HCT116 (cell line): Measurements from ENCODE around the gene AGAP1. TPM values are rescaled to one million over a fixed set of nuclear protein-coding genes. Genes with fewer than 3 reads are reported as not detected.

Experiments used
- ATAC-seq: fragments of 200-7000 bp; cut with Tn5 transposase; 2 replicates; pipeline ENCODE4 v1.9.1; 2020; ENCODE audit warnings: mild to moderate bottlenecking, moderate library complexity
- BruUV-seq: library from RNA; stranded (reverse); fragments of 400-500 nt; replicated peaks from 2 replicates; lab custom pipeline; 2021; lab: Mats Ljungman, UMichigan
- CTCF ChIA-PET: fragments of 300-600 bp; sonication (Branson Sonifier 250); formaldehyde crosslinking; loops from one replicate; lab custom pipeline; 2021; ENCODE audit warnings: antibody characterized with exemption; lab: Charles Lee
- POLR2A ChIA-PET: fragments of 300-600, 350-600 bp; sonication (Branson Sonifier 250); formaldehyde crosslinking; loops from one replicate; lab custom pipeline; 2021; ENCODE audit warnings: antibody characterized with exemption; lab: Charles Lee
- RAD21 ChIA-PET, 2 experiments: fragments of 300-600 bp; sonication (Branson Sonifier 250); formaldehyde crosslinking; loops; one replicate each; lab custom pipeline; 2023; ENCODE audit warnings: low total read pairs in 2 of 2; ENCODE audit not compliant: uncharacterized antibody in 2 of 2, unreplicated experiment in 2 of 2, low non-redundant PET in 1 of 2; lab: Charles Lee
- DNase-seq: peaks from one replicate; pipeline ENCODE4 v3.0.0-alpha.2; 2010; ENCODE audit warnings: low read depth, low spot score
- H2AFZ ChIP-seq: fragments of 200-600 bp; shearing (Covaris generic), sonication (generic); 2 replicates; pipeline ENCODE4 v1.6.1; 2017; ENCODE audit warnings: low read depth, mixed run types, mixed read lengths, antibody characterized with exemption, low read length; ENCODE audit not compliant: poor library complexity, severe bottlenecking
- H3K27ac ChIP-seq: 2 replicates; pipeline ENCODE4 v1.5.1; 2012; ENCODE audit warnings: low read depth, low read length
- H3K27me3 ChIP-seq: fragments of 200-600 bp; sonication (generic); 2 replicates; pipeline ENCODE4 v1.6.1; 2016; ENCODE audit warnings: mixed run types, low read length, mixed read lengths; ENCODE audit not compliant: insufficient read depth
- H3K36me3 ChIP-seq, 2 experiments: fragments of 200-500 bp in 1 of 2; fragments of 200-600 bp in 1 of 2; sonication (Bioruptor generic) in 1 of 2; sonication (generic) in 1 of 2; 2 replicates each; pipeline versions ENCODE4 v1.5.1 to v1.6.1; 2014 to 2016; ENCODE audit warnings: low read length in 2 of 2, inconsistent platforms in 1 of 2, mixed read lengths in 1 of 2, mixed run types in 1 of 2; ENCODE audit not compliant: insufficient read depth in 2 of 2, control insufficient read depth in 1 of 2
- H3K4me1 ChIP-seq, 2 experiments: fragments of 200-600 bp in 1 of 2; sonication (generic) in 1 of 2; 2 replicates each; pipeline versions ENCODE4 v1.5.1 to v1.6.1; 2012 to 2017; ENCODE audit warnings: low read length in 2 of 2, inconsistent platforms in 1 of 2, mild to moderate bottlenecking in 1 of 2, mixed read lengths in 1 of 2, mixed run types in 1 of 2, moderate library complexity in 1 of 2; ENCODE audit not compliant: insufficient read depth in 2 of 2, control insufficient read depth in 1 of 2
- H3K4me2 ChIP-seq: fragments of 200-600 bp; sonication (generic); 2 replicates; pipeline ENCODE4 v1.6.1; 2017; ENCODE audit warnings: mixed run types, low read length, mixed read lengths
- H3K4me3 ChIP-seq, 2 experiments: fragments of 200-600 bp in 1 of 2; sonication (generic) in 1 of 2; replicated peaks in 1 of 2; 2 replicates each; pipeline ENCODE4 v1.5.1; 2011 to 2016; ENCODE audit warnings: low read length in 2 of 2, control low read depth in 1 of 2, low read depth in 1 of 2, mild to moderate bottlenecking in 1 of 2, mixed read lengths in 1 of 2, mixed run types in 1 of 2
- H3K79me2 ChIP-seq: fragments of 200-600 bp; sonication (generic); 2 replicates; pipeline ENCODE4 v1.6.1; 2017; ENCODE audit warnings: mild to moderate bottlenecking, mixed run types, low read length, moderate library complexity, mixed read lengths; ENCODE audit not compliant: insufficient read depth
- H3K9ac ChIP-seq: fragments of 200-600 bp; sonication (generic); 2 replicates; pipeline ENCODE4 v1.6.1; 2016; ENCODE audit warnings: low read length, mixed read lengths
- H3K9me2 ChIP-seq: fragments of 200-600 bp; sonication (generic), shearing (Covaris generic); 2 replicates; pipeline ENCODE4 v1.6.1; 2017; ENCODE audit warnings: mixed run types, mild to moderate bottlenecking, moderate library complexity; ENCODE audit not compliant: insufficient read depth
- H3K9me3 ChIP-seq, 2 experiments: fragments of 200-500 bp in 1 of 2; fragments of 200-600 bp in 1 of 2; sonication (Bioruptor generic) in 1 of 2; sonication (generic) in 1 of 2; 2 replicates each; pipeline ENCODE4 v1.6.1; 2014 to 2017; ENCODE audit warnings: low read length in 2 of 2, mixed read lengths in 2 of 2, inconsistent platforms in 1 of 2, low read depth in 1 of 2, mild to moderate bottlenecking in 1 of 2, mixed run types in 1 of 2, moderate library complexity in 1 of 2; ENCODE audit not compliant: control insufficient read depth in 1 of 2, insufficient read depth in 1 of 2
- H4K20me1 ChIP-seq: fragments of 200-600 bp; sonication (generic), shearing (Covaris generic); 2 replicates; pipeline ENCODE4 v1.6.1; 2017; ENCODE audit warnings: mixed run types, mild to moderate bottlenecking, moderate library complexity; ENCODE audit not compliant: insufficient read depth
- CBX3 ChIP-seq: IDR thresholded peaks from 2 replicates; pipeline ENCODE4 v1.6.1; 2012; ENCODE audit warnings: low read depth
- CEBPB ChIP-seq: IDR thresholded peaks from 2 replicates; pipeline ENCODE4 v1.6.1; 2012; ENCODE audit warnings: low read depth
- EGR1 ChIP-seq: IDR thresholded peaks from 2 replicates; pipeline ENCODE4 v1.6.1; 2012; ENCODE audit warnings: low read depth
- EZH2 ChIP-seq: fragments of 200-600 bp; sonication (generic); IDR thresholded peaks from 2 replicates; pipeline ENCODE4 v1.6.1; 2017; ENCODE audit warnings: antibody characterized with exemption, mixed run types
- FOSL1 ChIP-seq: IDR thresholded peaks from 2 replicates; pipeline ENCODE4 v1.6.1; 2012; ENCODE audit warnings: low read depth
- JUND ChIP-seq: IDR thresholded peaks from 2 replicates; pipeline ENCODE4 v1.6.1; 2012
- MAX ChIP-seq: IDR thresholded peaks from 2 replicates; pipeline ENCODE4 v1.6.1; 2012
- POLR2A ChIP-seq: IDR thresholded peaks from 2 replicates; pipeline ENCODE4 v1.7.0; 2011; ENCODE audit warnings: borderline replicate concordance; ENCODE audit not compliant: insufficient read depth, insufficient read length; ENCODE audit errors: extremely low read depth
- RAD21 ChIP-seq: IDR thresholded peaks from 2 replicates; pipeline ENCODE4 v1.6.1; 2012; ENCODE audit warnings: low read depth, mild to moderate bottlenecking
- REST ChIP-seq: IDR thresholded peaks from 2 replicates; pipeline ENCODE4 v1.6.1; 2012; ENCODE audit warnings: low read depth
- SIN3A ChIP-seq: IDR thresholded peaks from 2 replicates; pipeline ENCODE4 v1.6.1; 2012; ENCODE audit warnings: low read depth
- SP1 ChIP-seq: IDR thresholded peaks from 2 replicates; pipeline ENCODE4 v1.6.1; 2012; ENCODE audit warnings: low read depth
- SRF ChIP-seq: IDR thresholded peaks from 2 replicates; pipeline ENCODE4 v1.6.1; 2012; ENCODE audit warnings: low read depth
- TCF7L2 ChIP-seq: IDR thresholded peaks from 2 replicates; pipeline ENCODE4 v1.7.0; 2011; ENCODE audit warnings: borderline replicate concordance, inconsistent platforms; ENCODE audit not compliant: insufficient read depth, insufficient read length; ENCODE audit errors: extremely low read depth
- YY1 ChIP-seq: IDR thresholded peaks from 2 replicates; pipeline ENCODE4 v1.6.1; 2011; ENCODE audit warnings: low read length, low read depth, moderate library complexity, mild to moderate bottlenecking; ENCODE audit not compliant: insufficient replicate concordance; ENCODE audit errors: extremely low read depth
- ZBTB33 ChIP-seq: IDR thresholded peaks from 2 replicates; pipeline ENCODE4 v1.6.1; 2011; ENCODE audit warnings: mild to moderate bottlenecking, low read length, moderate library complexity; ENCODE audit not compliant: insufficient replicate concordance; ENCODE audit errors: extremely low read depth
- ZFX ChIP-seq: fragments of 450-650 bp; IDR thresholded peaks from 2 replicates; pipeline ENCODE4 v1.6.1; 2017
- ZNF274 ChIP-seq: fragments of 200-500 bp; sonication (Bioruptor generic); IDR thresholded peaks from 2 replicates; pipeline ENCODE4 v1.6.1; 2014; ENCODE audit warnings: mild to moderate bottlenecking, low read depth, low read length, inconsistent platforms
- intact Hi-C: fragments of 100-400 bp; cut with micrococcal nuclease; formaldehyde crosslinking; loops from 2 replicates; pipeline ENCODE4 v1.10.0; 2022
- total RNA-seq: library from RNA; stranded (reverse); gene quantifications from one replicate; pipeline ENCODE4 v1.2.1, GENCODE V29; 2021; ENCODE audit not compliant: unreplicated experiment

The AGAP1 gene
- total RNA-seq, 1 experiment from 2014 or later = 43.8 TPM

- H3K9me3 ChIP-seq = no peaks in the 10 kb centered on the region
- TF ChIP-seq MAX (no peak), RAD21 (no peak), POLR2A (no peak), ZFX (no peak), ZNF274 (no peak), EZH2 (no peak), REST (no peak), TCF7L2 (no peak), SRF (no peak), FOSL1 (no peak), YY1 (no peak), SIN3A (no peak), CEBPB (no peak), EGR1 (no peak), JUND (no peak), ZBTB33 (no peak), SP1 (no peak), CBX3 (no peak)
- no peak overlapping the region for H3K9ac ChIP-seq
- H3K4me2 ChIP-seq = no peak overlapping the region
- no peaks in the 10 kb centered on the region for H3K36me3 ChIP-seq
- H3K9me2 ChIP-seq = no peaks in the 10 kb centered on the region
- ATAC-seq (no peak), DNase-seq (no peak)
- H3K4me3 ChIP-seq = no peak overlapping the region
- no peaks in the 10 kb centered on the region; a peak in 2 of 4 replicates for H3K4me1 ChIP-seq
- ChIA-PET POLR2A (no interaction called here), RAD21 (interaction anchor here in 1 of 2 experiments (2.3 kb wide), 1 partner anchor 457 kb away, joined by 10 read pairs; no protein-coding TSS in a partner anchor), CTCF (interaction anchor here (0.6 to 5.9 kb wide), 7 partner anchors 41 to 476 kb away, joined by 4 to 69 read pairs (median 5); no protein-coding TSS in a partner anchor)
- no peak overlapping the region for H3K27ac ChIP-seq
- H2AFZ ChIP-seq = no peak overlapping the region
- no TSS peak for BruUV-seq
- H4K20me1 ChIP-seq = peaks cover 24% of the 10 kb centered on the region; the same call in 1 of the 2 replicates
- peaks cover 61% of the 10 kb centered on the region for H3K79me2 ChIP-seq
- intact Hi-C loops = no loop called here
- no peaks in the 10 kb centered on the region for H3K27me3 ChIP-seq
These were observed 99.0 kb downstream of the AGAP1 start for GRCh38 chr2:235592836-235593235.
